HL-60/S4 (cell line): ENCODE data around the gene KRTAP5-10.
"Not testable (repeated sequence)": the region's sequence is repeated elsewhere in the genome, so short reads cannot be mapped to it uniquely, and the experiment has no call there.

Experiments
- in situ Hi-C: fragments of 300-500 bp; cut with MboI; formaldehyde crosslinking; loops from 2 replicates; pipeline ENCODE4 v1.14.3; 2022; ENCODE audit warnings: low sequenced_read_pairs

KRTAP5-10 gene

GRCh38 chr11:71604798-71605488, 39.6 kb downstream of the KRTAP5-10 start:
- in situ Hi-C loops, result not testable (repeated sequence)

- in situ Hi-C loops, result not testable (repeated sequence)
Observed at GRCh38 chr11:71606853-71607519, 41.6 kb downstream of the KRTAP5-10 start.

- in situ Hi-C loops, result not testable (repeated sequence)
Observed at GRCh38 chr11:71607520-71608216, 42.3 kb downstream of the KRTAP5-10 start.

- in situ Hi-C loops, result not testable (repeated sequence)
Observed at GRCh38 chr11:71608272-71608671, 42.9 kb downstream of the KRTAP5-10 start.

GRCh38 chr11:71611218-71611910, 46.0 kb downstream of the KRTAP5-10 start:
- in situ Hi-C loops, result not testable (repeated sequence)

GRCh38 chr11:71613931-71614330, 48.6 kb downstream of the KRTAP5-10 start:
- in situ Hi-C loops, result not testable (repeated sequence)

GRCh38 chr11:71614366-71614917, 49.1 kb downstream of the KRTAP5-10 start:
- in situ Hi-C loops, result not testable (repeated sequence)

GRCh38 chr11:71615003-71615402, 49.6 kb downstream of the KRTAP5-10 start:
- in situ Hi-C loops, result not testable (repeated sequence)
